ENCODE measurements around the gene OMP.

GRCh38 chr11:77127235-77127911 is 24.7 kb downstream of the OMP start:
- TF ChIP-seq CTCF (IDR thresholded peaks at IDR 0.05; ENCODE audit: low read depth, low read length) (peak; percentile 98), MYC (IDR thresholded peaks at IDR 0.05; ENCODE audit: low read depth, low read length) (no peak), POLR2A (IDR thresholded peaks at IDR 0.05; ENCODE audit: extremely low read depth, insufficient read length) (no peak), MAX (IDR thresholded peaks at IDR 0.05; ENCODE audit: low read depth, low read length) (0 out of 2 replicates have a peak, but pooled peaks have one; percentile 8)
